Astrocyte of the spinal cord (primary cell): ENCODE results near the gene KHSRP.

Experiments used
- DNase-seq: peaks from one replicate; pipeline ENCODE4 v3.0.0; 2011; ENCODE audit warnings: low read depth, low spot score
- H3K4me3 ChIP-seq: 2 replicates; pipeline ENCODE4 v1.5.1; 2011; ENCODE audit warnings: low read depth, mild to moderate bottlenecking, low read length, moderate library complexity
- CTCF ChIP-seq: IDR thresholded peaks from 2 replicates; pipeline ENCODE4 v1.5.1; 2012; ENCODE audit warnings: low read depth, mild to moderate bottlenecking, low read length, inconsistent platforms
- in situ Hi-C: cut with HindIII; loops from 2 replicates; pipeline ENCODE4 v1.10.0; 2017; ENCODE audit warnings: low sequenced_read_pairs

The KHSRP gene

GRCh38 chr19:6442087-6442688 is 17.6 kb upstream of the KHSRP start:
- in situ Hi-C loops, result no loop called here
- DNase-seq, result no peak
- H3K4me3 ChIP-seq, result no peak overlapping the region
- no peak for TF ChIP-seq CTCF

- in situ Hi-C loops, result no loop called here
- no peak for TF ChIP-seq CTCF
- no peak overlapping the region for H3K4me3 ChIP-seq
- DNase-seq, result no peak
Measured at GRCh38 chr19:6440905-6441304, 16.3 kb upstream of the KHSRP start.

- no peak for TF ChIP-seq CTCF
- in situ Hi-C loops, result no loop called here
- no peak overlapping the region for H3K4me3 ChIP-seq
- no peak for DNase-seq
Measured at GRCh38 chr19:6439743-6440142, 15.1 kb upstream of the KHSRP start.

GRCh38 chr19:6433663-6434062 is 9.1 kb upstream of the KHSRP start, which contains the start of gene SLC25A41:
Gene SLC25A41, minus strand, starts transcription at chr19:6433763. Its CDS starts 70 bp downstream, at chr19:6433693.
- DNase-seq, result no peak
- in situ Hi-C loops, result no loop called here
- H3K4me3 ChIP-seq, result no peak within 1 kb of the TSS
- TF ChIP-seq CTCF, result no peak

- TF ChIP-seq CTCF, result no peak
- in situ Hi-C loops, result no loop called here
- H3K4me3 ChIP-seq, result no peak overlapping the region
- no peak for DNase-seq
Measured at GRCh38 chr19:6433165-6433564, 8.6 kb upstream of the KHSRP start.

- no peak for DNase-seq
- no peak for TF ChIP-seq CTCF
- no peak overlapping the region for H3K4me3 ChIP-seq
- in situ Hi-C loops, result no loop called here
Measured at GRCh38 chr19:6431891-6432290, 7.3 kb upstream of the KHSRP start.
